Stomach (tissue), 4 donors: ENCODE results near the gene DGLUCY.

Experiments used
- POLR2A ChIP-seq, 4 donors: fragments of 450-650 bp; IDR thresholded peaks; one replicate each; pipeline ENCODE4 v1.6.1; 2016; ENCODE audit warnings: antibody characterized with exemption in 4 of 4, control low read depth in 2 of 4, mild to moderate bottlenecking in 1 of 4, moderate library complexity in 1 of 4
- POLR2AphosphoS5 ChIP-seq, 3 donors: sonication (generic); formaldehyde crosslinking; IDR thresholded peaks; one replicate each; pipeline ENCODE4 v1.6.1; 2016; ENCODE audit warnings: antibody characterized with exemption in 3 of 3

DNA sequence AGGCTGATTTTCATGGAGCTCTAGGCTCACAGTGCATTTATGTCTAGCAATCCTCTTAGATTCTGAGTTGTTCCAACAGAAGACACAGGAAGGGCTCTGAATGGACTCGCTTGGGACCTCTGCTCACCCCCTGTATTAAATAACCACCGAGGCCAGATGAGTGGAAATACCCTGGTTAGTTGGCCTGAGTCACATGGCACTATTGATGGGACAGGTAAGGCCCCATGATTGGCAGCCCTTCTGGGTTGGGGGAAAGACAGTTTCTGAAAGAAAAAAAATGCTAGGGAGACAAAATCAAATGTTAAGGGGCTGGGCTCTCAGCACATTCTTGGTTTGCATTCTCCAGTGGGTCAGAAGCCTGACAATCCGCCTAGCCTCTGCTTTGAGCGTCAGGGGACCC lies 14.8 kb downstream of the DGLUCY start:
- no peak for TF ChIP-seq POLR2A (IDR thresholded peaks at IDR 0.05)
- no peak for TF ChIP-seq POLR2AphosphoS5 (IDR thresholded peaks at IDR 0.05)
